K562 (cell line): ENCODE results near the gene ELMO1.

Experiments
- FOSL1 ChIP-seq: fragments of 200-800 bp; sonication (Bioruptor generic); conservative IDR thresholded peaks from 2 replicates; pipeline ENCODE4 v1.6.1; 2016; ENCODE audit warnings: missing genetic modification characterization, missing compliant biosample characterization
- HIVEP1 ChIP-seq: fragments of 250-450 bp; sonication (Bioruptor Pico); IDR thresholded peaks from 2 replicates; pipeline ENCODE4 v1.4.0; 2020; ENCODE audit warnings: mild to moderate bottlenecking
- POLR2A ChIP-seq: fragments of 450-650 bp; conservative IDR thresholded peaks from 2 replicates; pipeline ENCODE4 v1.6.1; 2016
- SNRNP70 ChIP-seq: fragments of 200-400 bp; formaldehyde crosslinking; optimal IDR thresholded peaks from 2 replicates; pipeline ENCODE3; 2017; ENCODE audit warnings: low read depth, low read length
- SP1 ChIP-seq: sonication (generic); formaldehyde crosslinking; IDR thresholded peaks from 2 replicates; pipeline ENCODE4 v1.8.1; 2022; ENCODE audit warnings: mild to moderate bottlenecking, missing genetic modification reagents
- U2AF1 ChIP-seq: fragments of 200-400 bp; formaldehyde crosslinking; optimal IDR thresholded peaks from 2 replicates; pipeline ENCODE3; 2017; ENCODE audit warnings: mild to moderate bottlenecking, low read depth, low read length, moderate library complexity
- ZNF121 ChIP-seq: sonication (generic); formaldehyde crosslinking; conservative IDR thresholded peaks from 2 replicates; pipeline ENCODE4 v1.8.0; 2022; ENCODE audit warnings: missing genetic modification reagents
- TF ChIP-seq, protein P1 (sequence below): fragments of 450-650 bp; IDR thresholded peaks from 2 replicates; pipeline ENCODE4 v1.6.1; 2016; ENCODE audit warnings: borderline replicate concordance
- TF ChIP-seq, protein P2 (sequence below), 3 experiments: IDR thresholded peaks in 2 of 3; conservative IDR thresholded peaks in 1 of 3; 2 replicates each; pipeline ENCODE4 v1.5.1; 2011 to 2012; ENCODE audit warnings: low read length in 3 of 3, mild to moderate bottlenecking in 3 of 3, control low read depth in 2 of 3, improper control_type of control experiment in 1 of 3, inconsistent platforms in 1 of 3, low read depth in 1 of 3, mixed read lengths in 1 of 3, moderate library complexity in 1 of 3; ENCODE audit not compliant: insufficient read depth in 2 of 3
- TF ChIP-seq, protein P3 (sequence below): sonication (generic); formaldehyde crosslinking; IDR thresholded peaks from 2 replicates; pipeline ENCODE4 v1.8.1; 2023; ENCODE audit warnings: mild to moderate bottlenecking, missing genetic modification reagents
- TF ChIP-seq, protein P4 (sequence below): fragments of 150-350 bp; IDR thresholded peaks from 2 replicates; pipeline ENCODE4 v1.6.1; 2014; ENCODE audit warnings: low read depth, mild to moderate bottlenecking, low read length, borderline replicate concordance
- TF ChIP-seq, protein P5 (sequence below): IDR thresholded peaks from 2 replicates; pipeline ENCODE4 v1.6.1; 2016; ENCODE audit warnings: missing genetic modification characterization, missing compliant biosample characterization

DNA sequence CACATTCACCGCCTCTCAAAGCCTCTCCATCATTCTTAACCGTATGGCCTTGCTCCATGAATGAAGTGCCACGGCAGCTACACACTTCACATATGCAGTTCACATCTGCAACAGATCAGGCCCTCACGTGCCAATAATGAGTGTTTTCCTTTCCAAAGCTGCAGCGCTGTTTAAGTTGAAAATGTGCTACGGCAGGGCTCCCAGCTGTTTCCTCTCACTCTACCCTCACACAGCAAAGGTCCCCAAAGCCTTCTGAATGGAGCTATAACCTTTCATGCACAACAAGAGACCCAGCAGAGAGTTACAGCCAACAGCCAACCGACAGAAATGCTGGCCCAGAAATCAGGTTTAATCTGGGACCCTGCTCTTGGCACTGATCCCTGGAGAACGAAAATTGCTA lies 236.1 kb downstream of the ELMO1 start:
- TF ChIP-seq FOSL1 (tag): no peak
- TF ChIP-seq, protein P1, sequence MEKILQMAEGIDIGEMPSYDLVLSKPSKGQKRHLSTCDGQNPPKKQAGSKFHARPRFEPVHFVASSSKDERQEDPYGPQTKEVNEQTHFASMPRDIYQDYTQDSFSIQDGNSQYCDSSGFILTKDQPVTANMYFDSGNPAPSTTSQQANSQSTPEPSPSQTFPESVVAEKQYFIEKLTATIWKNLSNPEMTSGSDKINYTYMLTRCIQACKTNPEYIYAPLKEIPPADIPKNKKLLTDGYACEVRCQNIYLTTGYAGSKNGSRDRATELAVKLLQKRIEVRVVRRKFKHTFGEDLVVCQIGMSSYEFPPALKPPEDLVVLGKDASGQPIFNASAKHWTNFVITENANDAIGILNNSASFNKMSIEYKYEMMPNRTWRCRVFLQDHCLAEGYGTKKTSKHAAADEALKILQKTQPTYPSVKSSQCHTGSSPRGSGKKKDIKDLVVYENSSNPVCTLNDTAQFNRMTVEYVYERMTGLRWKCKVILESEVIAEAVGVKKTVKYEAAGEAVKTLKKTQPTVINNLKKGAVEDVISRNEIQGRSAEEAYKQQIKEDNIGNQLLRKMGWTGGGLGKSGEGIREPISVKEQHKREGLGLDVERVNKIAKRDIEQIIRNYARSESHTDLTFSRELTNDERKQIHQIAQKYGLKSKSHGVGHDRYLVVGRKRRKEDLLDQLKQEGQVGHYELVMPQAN: no peak
- no peak for TF ChIP-seq HIVEP1 (CRISPR knock-in tag)
- TF ChIP-seq SP1: no peak
- no peak for TF ChIP-seq U2AF1
- TF ChIP-seq ZNF121: no peak
- TF ChIP-seq SNRNP70: no peak
- TF ChIP-seq, protein P2, sequence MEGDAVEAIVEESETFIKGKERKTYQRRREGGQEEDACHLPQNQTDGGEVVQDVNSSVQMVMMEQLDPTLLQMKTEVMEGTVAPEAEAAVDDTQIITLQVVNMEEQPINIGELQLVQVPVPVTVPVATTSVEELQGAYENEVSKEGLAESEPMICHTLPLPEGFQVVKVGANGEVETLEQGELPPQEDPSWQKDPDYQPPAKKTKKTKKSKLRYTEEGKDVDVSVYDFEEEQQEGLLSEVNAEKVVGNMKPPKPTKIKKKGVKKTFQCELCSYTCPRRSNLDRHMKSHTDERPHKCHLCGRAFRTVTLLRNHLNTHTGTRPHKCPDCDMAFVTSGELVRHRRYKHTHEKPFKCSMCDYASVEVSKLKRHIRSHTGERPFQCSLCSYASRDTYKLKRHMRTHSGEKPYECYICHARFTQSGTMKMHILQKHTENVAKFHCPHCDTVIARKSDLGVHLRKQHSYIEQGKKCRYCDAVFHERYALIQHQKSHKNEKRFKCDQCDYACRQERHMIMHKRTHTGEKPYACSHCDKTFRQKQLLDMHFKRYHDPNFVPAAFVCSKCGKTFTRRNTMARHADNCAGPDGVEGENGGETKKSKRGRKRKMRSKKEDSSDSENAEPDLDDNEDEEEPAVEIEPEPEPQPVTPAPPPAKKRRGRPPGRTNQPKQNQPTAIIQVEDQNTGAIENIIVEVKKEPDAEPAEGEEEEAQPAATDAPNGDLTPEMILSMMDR (IDR thresholded peaks at IDR 0.05 in 2 of 3, conservative IDR thresholded peaks at IDR 0.05 in 1 of 3; ENCODE audit: insufficient read depth in 2 of 3, low read depth in 1 of 3, low read length in 3 of 3): no peak
- no peak for TF ChIP-seq POLR2A
- TF ChIP-seq, protein P3, sequence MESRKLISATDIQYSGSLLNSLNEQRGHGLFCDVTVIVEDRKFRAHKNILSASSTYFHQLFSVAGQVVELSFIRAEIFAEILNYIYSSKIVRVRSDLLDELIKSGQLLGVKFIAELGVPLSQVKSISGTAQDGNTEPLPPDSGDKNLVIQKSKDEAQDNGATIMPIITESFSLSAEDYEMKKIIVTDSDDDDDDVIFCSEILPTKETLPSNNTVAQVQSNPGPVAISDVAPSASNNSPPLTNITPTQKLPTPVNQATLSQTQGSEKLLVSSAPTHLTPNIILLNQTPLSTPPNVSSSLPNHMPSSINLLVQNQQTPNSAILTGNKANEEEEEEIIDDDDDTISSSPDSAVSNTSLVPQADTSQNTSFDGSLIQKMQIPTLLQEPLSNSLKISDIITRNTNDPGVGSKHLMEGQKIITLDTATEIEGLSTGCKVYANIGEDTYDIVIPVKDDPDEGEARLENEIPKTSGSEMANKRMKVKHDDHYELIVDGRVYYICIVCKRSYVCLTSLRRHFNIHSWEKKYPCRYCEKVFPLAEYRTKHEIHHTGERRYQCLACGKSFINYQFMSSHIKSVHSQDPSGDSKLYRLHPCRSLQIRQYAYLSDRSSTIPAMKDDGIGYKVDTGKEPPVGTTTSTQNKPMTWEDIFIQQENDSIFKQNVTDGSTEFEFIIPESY (CRISPR knock-in tag): no peak
- TF ChIP-seq, protein P4, sequence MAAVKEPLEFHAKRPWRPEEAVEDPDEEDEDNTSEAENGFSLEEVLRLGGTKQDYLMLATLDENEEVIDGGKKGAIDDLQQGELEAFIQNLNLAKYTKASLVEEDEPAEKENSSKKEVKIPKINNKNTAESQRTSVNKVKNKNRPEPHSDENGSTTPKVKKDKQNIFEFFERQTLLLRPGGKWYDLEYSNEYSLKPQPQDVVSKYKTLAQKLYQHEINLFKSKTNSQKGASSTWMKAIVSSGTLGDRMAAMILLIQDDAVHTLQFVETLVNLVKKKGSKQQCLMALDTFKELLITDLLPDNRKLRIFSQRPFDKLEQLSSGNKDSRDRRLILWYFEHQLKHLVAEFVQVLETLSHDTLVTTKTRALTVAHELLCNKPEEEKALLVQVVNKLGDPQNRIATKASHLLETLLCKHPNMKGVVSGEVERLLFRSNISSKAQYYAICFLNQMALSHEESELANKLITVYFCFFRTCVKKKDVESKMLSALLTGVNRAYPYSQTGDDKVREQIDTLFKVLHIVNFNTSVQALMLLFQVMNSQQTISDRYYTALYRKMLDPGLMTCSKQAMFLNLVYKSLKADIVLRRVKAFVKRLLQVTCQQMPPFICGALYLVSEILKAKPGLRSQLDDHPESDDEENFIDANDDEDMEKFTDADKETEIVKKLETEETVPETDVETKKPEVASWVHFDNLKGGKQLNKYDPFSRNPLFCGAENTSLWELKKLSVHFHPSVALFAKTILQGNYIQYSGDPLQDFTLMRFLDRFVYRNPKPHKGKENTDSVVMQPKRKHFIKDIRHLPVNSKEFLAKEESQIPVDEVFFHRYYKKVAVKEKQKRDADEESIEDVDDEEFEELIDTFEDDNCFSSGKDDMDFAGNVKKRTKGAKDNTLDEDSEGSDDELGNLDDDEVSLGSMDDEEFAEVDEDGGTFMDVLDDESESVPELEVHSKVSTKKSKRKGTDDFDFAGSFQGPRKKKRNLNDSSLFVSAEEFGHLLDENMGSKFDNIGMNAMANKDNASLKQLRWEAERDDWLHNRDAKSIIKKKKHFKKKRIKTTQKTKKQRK: no peak
- TF ChIP-seq, protein P5, sequence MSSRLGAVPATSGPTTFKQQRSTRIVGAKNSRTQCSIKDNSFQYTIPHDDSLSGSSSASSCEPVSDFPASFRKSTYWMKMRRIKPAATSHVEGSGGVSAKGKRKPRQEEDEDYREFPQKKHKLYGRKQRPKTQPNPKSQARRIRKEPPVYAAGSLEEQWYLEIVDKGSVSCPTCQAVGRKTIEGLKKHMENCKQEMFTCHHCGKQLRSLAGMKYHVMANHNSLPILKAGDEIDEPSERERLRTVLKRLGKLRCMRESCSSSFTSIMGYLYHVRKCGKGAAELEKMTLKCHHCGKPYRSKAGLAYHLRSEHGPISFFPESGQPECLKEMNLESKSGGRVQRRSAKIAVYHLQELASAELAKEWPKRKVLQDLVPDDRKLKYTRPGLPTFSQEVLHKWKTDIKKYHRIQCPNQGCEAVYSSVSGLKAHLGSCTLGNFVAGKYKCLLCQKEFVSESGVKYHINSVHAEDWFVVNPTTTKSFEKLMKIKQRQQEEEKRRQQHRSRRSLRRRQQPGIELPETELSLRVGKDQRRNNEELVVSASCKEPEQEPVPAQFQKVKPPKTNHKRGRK (tag): no peak
